Endothelial cell of umbilical vein (primary cell): ENCODE data around the gene SFXN2. TPM values are rescaled to one million over a fixed set of nuclear protein-coding genes. Genes with fewer than 3 reads are reported as not detected.

ENCODE experiments used
- BruUV-seq: library from RNA; stranded (reverse); fragments of 400-500 nt; replicated peaks from 2 replicates; lab custom pipeline; 2021; lab: Mats Ljungman, UMichigan
- CTCF ChIA-PET: fragments of 300-600, 350-600 bp; sonication (Branson Sonifier 250); formaldehyde crosslinking; loops from one replicate; lab custom pipeline; 2021; ENCODE audit warnings: antibody characterized with exemption, inconsistent platforms; lab: Charles Lee
- POLR2A ChIA-PET: fragments of 300-600, 350-600 bp; sonication (Branson Sonifier 250); formaldehyde crosslinking; loops from one replicate; lab custom pipeline; 2021; ENCODE audit warnings: antibody characterized with exemption, inconsistent platforms; lab: Charles Lee
- DNase-seq: peaks from one replicate; pipeline ENCODE4 v3.0.0-alpha.2; 2011; ENCODE audit warnings: low read depth, low spot score
- FAIRE-seq: peaks from 2 replicates; lab custom pipeline; 2011; peaks lifted over from hg19 to GRCh38; lab: Jason Lieb, UNC
- H2AFZ ChIP-seq: 2 replicates; pipeline ENCODE4 v1.6.0; 2012; ENCODE audit warnings: low read depth, low read length, control low read depth, inconsistent platforms
- H3K27ac ChIP-seq: 2 replicates; pipeline ENCODE4 v1.5.1; 2011; ENCODE audit warnings: low read depth, mild to moderate bottlenecking, control low read depth, low read length, moderate library complexity; ENCODE audit not compliant: insufficient read depth
- H3K27me3 ChIP-seq, 2 experiments: 2 replicates each; pipeline versions ENCODE4 v1.6.0 to v1.6.1; 2011; ENCODE audit warnings: low read length in 2 of 2, mixed read lengths in 1 of 2; ENCODE audit not compliant: control insufficient read depth in 2 of 2, insufficient read depth in 2 of 2
- H3K36me3 ChIP-seq, 2 experiments: 2 replicates in 1 of 2; 3 replicates in 1 of 2; pipeline ENCODE4 v1.5.1; 2011; ENCODE audit warnings: low read length in 2 of 2, mild to moderate bottlenecking in 1 of 2, moderate library complexity in 1 of 2; ENCODE audit not compliant: control insufficient read depth in 2 of 2, insufficient read depth in 2 of 2; ENCODE audit errors: extremely low read depth in 1 of 2
- H3K4me1 ChIP-seq: 3 replicates; pipeline ENCODE4 v1.5.1; 2011; ENCODE audit warnings: mild to moderate bottlenecking, low read length; ENCODE audit not compliant: control insufficient read depth, insufficient read depth; ENCODE audit errors: extremely low read depth
- H3K4me2 ChIP-seq: 2 replicates; pipeline ENCODE4 v1.6.1; 2011; ENCODE audit warnings: low read length, control low read depth, mixed read lengths; ENCODE audit not compliant: insufficient read depth
- H3K4me3 ChIP-seq, 3 experiments: fragments of 200-600 bp in 1 of 3; sonication (generic), shearing (Covaris generic) in 1 of 3; replicated peaks in 1 of 3; 2 replicates each; pipeline ENCODE4 v1.5.1; 2011 to 2016; ENCODE audit warnings: control low read depth in 3 of 3, low read length in 3 of 3, mild to moderate bottlenecking in 2 of 3, inconsistent platforms in 1 of 3, low read depth in 1 of 3, moderate library complexity in 1 of 3; ENCODE audit not compliant: insufficient read depth in 1 of 3
- H3K79me2 ChIP-seq: 2 replicates; pipeline ENCODE4 v1.6.0; 2012; ENCODE audit warnings: low read length, inconsistent platforms; ENCODE audit not compliant: control insufficient read depth, insufficient read depth
- H3K9ac ChIP-seq: replicated peaks from 2 replicates; pipeline ENCODE3; 2011; ENCODE audit warnings: low read length, control low read depth; ENCODE audit not compliant: insufficient read depth; ENCODE audit errors: extremely low read depth
- H3K9me1 ChIP-seq: replicated peaks from 3 replicates; pipeline ENCODE4 v1.6.0; 2011; ENCODE audit warnings: mild to moderate bottlenecking, low read length; ENCODE audit not compliant: control insufficient read depth, insufficient read depth; ENCODE audit errors: extremely low read depth
- H3K9me3 ChIP-seq: replicated peaks from 2 replicates; pipeline ENCODE4 v1.5.1; 2012; ENCODE audit warnings: low read length, inconsistent platforms; ENCODE audit not compliant: control insufficient read depth, insufficient read depth
- H4K20me1 ChIP-seq: replicated peaks from 2 replicates; pipeline ENCODE3; 2011; ENCODE audit warnings: mild to moderate bottlenecking, low read length; ENCODE audit not compliant: control insufficient read depth, insufficient read depth; ENCODE audit errors: extremely low read depth
- EZH2 ChIP-seq: IDR thresholded peaks from 2 replicates; pipeline ENCODE4 v1.6.1; 2012; ENCODE audit warnings: borderline replicate concordance, low read depth, mild to moderate bottlenecking, moderate library complexity, low read length, inconsistent platforms; ENCODE audit not compliant: severe bottlenecking
- FOS ChIP-seq: IDR thresholded peaks from 2 replicates; pipeline ENCODE4 v1.6.1; 2011; ENCODE audit warnings: mild to moderate bottlenecking, low read length, moderate library complexity, borderline replicate concordance; ENCODE audit not compliant: insufficient read depth
- GATA2 ChIP-seq: IDR thresholded peaks from 2 replicates; pipeline ENCODE4 v1.7.0; 2011; ENCODE audit warnings: low read depth, mild to moderate bottlenecking, moderate library complexity, mixed read lengths, low read length; ENCODE audit not compliant: insufficient read length, insufficient read depth
- JUN ChIP-seq: IDR thresholded peaks from 2 replicates; pipeline ENCODE4 v1.6.1; 2011; ENCODE audit warnings: borderline replicate concordance, low read depth; ENCODE audit not compliant: insufficient read length, insufficient read depth
- MYC ChIP-seq: IDR thresholded peaks from one replicate; pipeline ENCODE4 v1.6.1; 2011; ENCODE audit warnings: mild to moderate bottlenecking, low read depth, low read length
- POLR2A ChIP-seq: IDR thresholded peaks from 2 replicates; pipeline ENCODE4 v1.6.1; 2012; ENCODE audit warnings: low read depth, mild to moderate bottlenecking, control low read depth, low read length
- POLR2AphosphoS5 ChIP-seq: IDR thresholded peaks from 2 replicates; pipeline ENCODE4 v1.6.1; 2012; ENCODE audit warnings: low read depth, mild to moderate bottlenecking, control low read depth, low read length, moderate library complexity; ENCODE audit not compliant: insufficient read depth
- dilution Hi-C: fragments of 300-500 bp; cut with MboI; formaldehyde crosslinking; loops from one replicate; pipeline ENCODE4 v1.15.0; 2019; ENCODE audit warnings: low sequenced_read_pairs; ENCODE audit not compliant: extremely low pct_ligation_motif_present
- intact Hi-C: fragments of 100-400 bp; cut with micrococcal nuclease; formaldehyde crosslinking; loops from one replicate; pipeline ENCODE4 v1.10.0; 2022
- polyA plus RNA-seq, 4 experiments: library from polyadenylated mRNA; depleted of rRNA in 3 of 4; stranded (reverse) in 3 of 4; unstranded in 1 of 4; fragments of >200 nt; gene quantifications; 2 replicates each; pipeline versions ENCODE4 v1.2.1 to v1.2.3, GENCODE V29; 2011 to 2012; ENCODE audit warnings: missing spikeins in 1 of 4
- total RNA-seq: library from RNA; stranded (reverse); gene quantifications from 2 replicates; pipeline ENCODE4 v1.2.3, GENCODE V29; 2021
- TF ChIP-seq, protein P1 (sequence below): IDR thresholded peaks from 2 replicates; pipeline ENCODE4 v1.6.1; 2011; ENCODE audit not compliant: insufficient read depth, insufficient read length
- TF ChIP-seq, protein P2 (sequence below), 2 donors: IDR thresholded peaks; 1 replicate in 1 of 2; 2 replicates in 1 of 2; pipeline ENCODE4 v1.5.1; 2011; ENCODE audit warnings: low read length in 2 of 2, mild to moderate bottlenecking in 2 of 2, moderate library complexity in 2 of 2, control low read depth in 1 of 2, inconsistent platforms in 1 of 2, low read depth in 1 of 2; ENCODE audit not compliant: insufficient read depth in 1 of 2; ENCODE audit errors: extremely low read depth in 1 of 2

The SFXN2 gene
- total and polyA plus RNA-seq, 2 donors (not counting 3 experiments of a cell fraction or from before 2014, with no cell fraction given): 9.8 to 17.0 TPM

DNA sequence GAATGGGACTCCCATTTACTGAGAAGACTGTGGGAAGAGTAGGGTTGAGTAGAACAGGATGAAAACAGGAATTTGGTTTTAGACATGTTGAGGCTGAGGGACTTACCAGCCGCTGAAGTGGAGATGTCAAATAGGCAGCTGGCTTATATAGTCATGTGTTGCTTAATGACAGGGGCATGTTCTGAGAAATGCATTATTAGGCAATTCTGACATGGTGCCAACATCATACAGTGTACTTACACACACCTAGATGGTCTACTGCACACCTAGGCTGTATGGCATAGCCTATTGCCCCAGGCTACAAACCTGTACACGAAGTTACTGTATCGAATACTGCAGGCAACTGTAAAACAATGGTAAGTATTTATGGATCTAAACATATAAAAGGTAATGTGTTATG is 17.7 kb upstream of the SFXN2 start:
- Histone ChIP-seq H3K9ac (no peak overlapping the region), H2AFZ (no peak overlapping the region), H3K9me1 (no peaks in the 10 kb centered on the region), H3K79me2 (no peaks in the 10 kb centered on the region), H4K20me1 (no peaks in the 10 kb centered on the region), H3K27me3 (no peaks in the 10 kb centered on the region), H3K4me2 (no peak overlapping the region), H3K27ac (no peak overlapping the region), H3K9me3 (no peaks in the 10 kb centered on the region), H3K36me3 (peaks cover 2 to 3% of the 10 kb centered on the region in 2 experiments), H3K4me1 (no peaks in the 10 kb centered on the region), H3K4me3 (no peak overlapping the region)
- DNase-seq (no peak), FAIRE-seq (no peak)
- dilution Hi-C loops (no loop called here), intact Hi-C loops (no loop called here)
- TF ChIP-seq, protein P1, sequence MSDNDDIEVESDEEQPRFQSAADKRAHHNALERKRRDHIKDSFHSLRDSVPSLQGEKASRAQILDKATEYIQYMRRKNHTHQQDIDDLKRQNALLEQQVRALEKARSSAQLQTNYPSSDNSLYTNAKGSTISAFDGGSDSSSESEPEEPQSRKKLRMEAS: no peak
- TF ChIP-seq POLR2AphosphoS5: no peak
- TF ChIP-seq MYC: no peak
- TF ChIP-seq FOS: no peak
- TF ChIP-seq EZH2: no peak
- TF ChIP-seq, protein P2, sequence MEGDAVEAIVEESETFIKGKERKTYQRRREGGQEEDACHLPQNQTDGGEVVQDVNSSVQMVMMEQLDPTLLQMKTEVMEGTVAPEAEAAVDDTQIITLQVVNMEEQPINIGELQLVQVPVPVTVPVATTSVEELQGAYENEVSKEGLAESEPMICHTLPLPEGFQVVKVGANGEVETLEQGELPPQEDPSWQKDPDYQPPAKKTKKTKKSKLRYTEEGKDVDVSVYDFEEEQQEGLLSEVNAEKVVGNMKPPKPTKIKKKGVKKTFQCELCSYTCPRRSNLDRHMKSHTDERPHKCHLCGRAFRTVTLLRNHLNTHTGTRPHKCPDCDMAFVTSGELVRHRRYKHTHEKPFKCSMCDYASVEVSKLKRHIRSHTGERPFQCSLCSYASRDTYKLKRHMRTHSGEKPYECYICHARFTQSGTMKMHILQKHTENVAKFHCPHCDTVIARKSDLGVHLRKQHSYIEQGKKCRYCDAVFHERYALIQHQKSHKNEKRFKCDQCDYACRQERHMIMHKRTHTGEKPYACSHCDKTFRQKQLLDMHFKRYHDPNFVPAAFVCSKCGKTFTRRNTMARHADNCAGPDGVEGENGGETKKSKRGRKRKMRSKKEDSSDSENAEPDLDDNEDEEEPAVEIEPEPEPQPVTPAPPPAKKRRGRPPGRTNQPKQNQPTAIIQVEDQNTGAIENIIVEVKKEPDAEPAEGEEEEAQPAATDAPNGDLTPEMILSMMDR (IDR thresholded peaks at IDR 0.05; ENCODE audit: extremely low read depth in 1 of 2, insufficient read depth in 1 of 2, low read depth in 1 of 2, low read length in 2 of 2): no peak
- no peak for TF ChIP-seq JUN
- no peak for TF ChIP-seq POLR2A
- no peak for TF ChIP-seq GATA2
- ChIA-PET CTCF (interaction anchor here (1.2 to 1.3 kb wide), 2 partner anchors 14 to 32 kb away, joined by 3 to 6 read pairs; no protein-coding TSS in a partner anchor), POLR2A (no interaction called here)
- BruUV-seq: no TSS peak
